SKM-1 (cell line): Measurements from ENCODE around the gene AKAP8L.
"Not testable (repeated sequence)": the region's sequence is repeated elsewhere in the genome, so short reads cannot be mapped to it uniquely, and the experiment has no call there.

ENCODE experiments used
- DNase-seq: peaks from one replicate; lab custom pipeline; 2025; ENCODE audit not compliant: unreplicated experiment; lab: John Stamatoyannopoulos, UW

The AKAP8L gene

GRCh38 chr19:15379999-15380647, 38.7 kb downstream of the AKAP8L start:
- DNase-seq: no peak

GRCh38 chr19:15379083-15379998, 39.4 kb downstream of the AKAP8L start, which contains the start of gene AKAP8:
Gene AKAP8, minus strand, starts transcription at chr19:15379787. Its CDS starts 56 bp downstream, at chr19:15379731.
- peak; percentile 91 for DNase-seq

GRCh38 chr19:15378534-15379082, 40.2 kb downstream of the AKAP8L start:
- peak; percentile 3 for DNase-seq

- DNase-seq: no peak
Observed at GRCh38 chr19:15374796-15375440, 43.9 kb downstream of the AKAP8L start.

GRCh38 chr19:15374105-15374651, 44.6 kb downstream of the AKAP8L start:
- no peak for DNase-seq

GRCh38 chr19:15373644-15374043, 45.1 kb downstream of the AKAP8L start:
- DNase-seq: no peak

- DNase-seq: no peak
Observed at GRCh38 chr19:15372891-15373301, 45.9 kb downstream of the AKAP8L start.

GRCh38 chr19:15372470-15372869, 46.3 kb downstream of the AKAP8L start:
- no peak for DNase-seq

GRCh38 chr19:15371786-15372380, 46.9 kb downstream of the AKAP8L start:
- DNase-seq: no peak

- DNase-seq: no peak
Observed at GRCh38 chr19:15371119-15371518, 47.7 kb downstream of the AKAP8L start.

GRCh38 chr19:15369594-15369891, 49.2 kb downstream of the AKAP8L start:
- no peak for DNase-seq

GRCh38 chr19:15368798-15369593, 49.8 kb downstream of the AKAP8L start:
- no peak for DNase-seq

GRCh38 chr19:15368051-15368632, 50.6 kb downstream of the AKAP8L start:
- no peak for DNase-seq

GRCh38 chr19:15367439-15367838, 51.3 kb downstream of the AKAP8L start:
- DNase-seq: no peak

GRCh38 chr19:15365264-15365663, 53.5 kb downstream of the AKAP8L start:
- no peak for DNase-seq

GRCh38 chr19:15363791-15364190, 55.0 kb downstream of the AKAP8L start:
- not testable (repeated sequence) for DNase-seq

- DNase-seq: not testable (repeated sequence)
Observed at GRCh38 chr19:15363048-15363447, 55.7 kb downstream of the AKAP8L start.

- DNase-seq: not testable (repeated sequence)
Observed at GRCh38 chr19:15360015-15360414, 58.8 kb downstream of the AKAP8L start.

- DNase-seq: no peak
Observed at GRCh38 chr19:15358918-15359317, 59.9 kb downstream of the AKAP8L start.

- DNase-seq: no peak
Observed at GRCh38 chr19:15357906-15358305, 60.9 kb downstream of the AKAP8L start.
